SK-N-SH (cell line): Measurements from ENCODE around the gene GABRR2.

Experiments used
- EP300 ChIP-seq, 2 experiments: IDR thresholded peaks; 2 replicates each; pipeline versions ENCODE4 v1.4.0 to v1.6.1; 2012; ENCODE audit warnings: borderline replicate concordance in 1 of 2, low read depth in 1 of 2, low read length in 1 of 2
- GABPA ChIP-seq: IDR thresholded peaks from 2 replicates; pipeline ENCODE4 v1.4.0; 2012; ENCODE audit warnings: low read depth, mild to moderate bottlenecking
- JUND ChIP-seq: IDR thresholded peaks from 2 replicates; pipeline ENCODE4 v1.4.0; 2012
- POLR2AphosphoS5 ChIP-seq: IDR thresholded peaks from 2 replicates; pipeline ENCODE4 v1.6.1; 2012; ENCODE audit warnings: low read depth, low read length
- RAD21 ChIP-seq: IDR thresholded peaks from 2 replicates; pipeline ENCODE4 v1.6.1; 2012; ENCODE audit warnings: mild to moderate bottlenecking, low read length
- RCOR1 ChIP-seq: fragments of 150-350 bp; IDR thresholded peaks from 2 replicates; pipeline ENCODE4 v1.6.1; 2017; ENCODE audit warnings: antibody characterized with exemption, low read length
- TAF1 ChIP-seq: IDR thresholded peaks from 2 replicates; pipeline ENCODE4 v1.6.1; 2012; ENCODE audit warnings: low read depth, mild to moderate bottlenecking, low read length, moderate library complexity, borderline replicate concordance
- TEAD4 ChIP-seq: IDR thresholded peaks from 2 replicates; pipeline ENCODE4 v1.4.0; 2012; ENCODE audit warnings: mild to moderate bottlenecking, borderline replicate concordance; ENCODE audit not compliant: insufficient read depth
- YY1 ChIP-seq: IDR thresholded peaks from 2 replicates; pipeline ENCODE4 v1.4.0; 2012; ENCODE audit warnings: low read depth, mild to moderate bottlenecking
- TF ChIP-seq, protein P1 (sequence below): fragments of 200-600 bp; sonication (generic); IDR thresholded peaks from 2 replicates; pipeline ENCODE4 v1.6.1; 2017; ENCODE audit warnings: antibody characterized with exemption, mild to moderate bottlenecking, moderate library complexity
- TF ChIP-seq, protein P2 (sequence below): IDR thresholded peaks from 2 replicates; pipeline ENCODE4 v1.6.1; 2012; ENCODE audit warnings: mild to moderate bottlenecking, low read depth, low read length, moderate library complexity
- TF ChIP-seq, protein P3 (sequence below): IDR thresholded peaks from 2 replicates; pipeline ENCODE4 v1.4.0; 2012; ENCODE audit warnings: low read depth
- TF ChIP-seq, protein P4 (sequence below): IDR thresholded peaks from 2 replicates; pipeline ENCODE4 v1.4.0; 2012; ENCODE audit warnings: low read depth, borderline replicate concordance
- TF ChIP-seq, protein P5 (sequence below): IDR thresholded peaks from 2 replicates; pipeline ENCODE4; 2012

DNA sequence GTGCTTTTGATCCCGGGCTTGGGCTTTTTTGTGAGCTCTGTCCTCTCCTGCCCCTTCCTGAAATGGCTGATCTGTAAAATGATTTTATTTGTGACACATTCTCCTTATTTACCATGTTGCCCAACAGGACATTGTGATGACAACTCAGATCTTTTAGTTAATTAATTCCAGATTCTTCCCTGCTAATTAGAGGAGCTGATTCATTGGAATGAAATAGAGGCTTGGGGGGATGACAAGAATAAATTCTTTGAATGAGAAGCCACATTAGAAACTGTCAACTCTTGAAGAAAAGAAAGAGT, 71.8 kb downstream of the GABRR2 start:
- TF ChIP-seq RAD21 (no peak), TAF1 (no peak), RCOR1 (no peak), GABPA (no peak), EP300 (IDR thresholded peaks at IDR 0.05; ENCODE audit: borderline replicate concordance in 1 of 2, low read depth in 1 of 2, low read length in 1 of 2) (no peak), POLR2AphosphoS5 (no peak), YY1 (no peak), JUND (no peak), TEAD4 (no peak)
- TF ChIP-seq, protein P1, sequence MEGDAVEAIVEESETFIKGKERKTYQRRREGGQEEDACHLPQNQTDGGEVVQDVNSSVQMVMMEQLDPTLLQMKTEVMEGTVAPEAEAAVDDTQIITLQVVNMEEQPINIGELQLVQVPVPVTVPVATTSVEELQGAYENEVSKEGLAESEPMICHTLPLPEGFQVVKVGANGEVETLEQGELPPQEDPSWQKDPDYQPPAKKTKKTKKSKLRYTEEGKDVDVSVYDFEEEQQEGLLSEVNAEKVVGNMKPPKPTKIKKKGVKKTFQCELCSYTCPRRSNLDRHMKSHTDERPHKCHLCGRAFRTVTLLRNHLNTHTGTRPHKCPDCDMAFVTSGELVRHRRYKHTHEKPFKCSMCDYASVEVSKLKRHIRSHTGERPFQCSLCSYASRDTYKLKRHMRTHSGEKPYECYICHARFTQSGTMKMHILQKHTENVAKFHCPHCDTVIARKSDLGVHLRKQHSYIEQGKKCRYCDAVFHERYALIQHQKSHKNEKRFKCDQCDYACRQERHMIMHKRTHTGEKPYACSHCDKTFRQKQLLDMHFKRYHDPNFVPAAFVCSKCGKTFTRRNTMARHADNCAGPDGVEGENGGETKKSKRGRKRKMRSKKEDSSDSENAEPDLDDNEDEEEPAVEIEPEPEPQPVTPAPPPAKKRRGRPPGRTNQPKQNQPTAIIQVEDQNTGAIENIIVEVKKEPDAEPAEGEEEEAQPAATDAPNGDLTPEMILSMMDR: no peak
- TF ChIP-seq, protein P2, sequence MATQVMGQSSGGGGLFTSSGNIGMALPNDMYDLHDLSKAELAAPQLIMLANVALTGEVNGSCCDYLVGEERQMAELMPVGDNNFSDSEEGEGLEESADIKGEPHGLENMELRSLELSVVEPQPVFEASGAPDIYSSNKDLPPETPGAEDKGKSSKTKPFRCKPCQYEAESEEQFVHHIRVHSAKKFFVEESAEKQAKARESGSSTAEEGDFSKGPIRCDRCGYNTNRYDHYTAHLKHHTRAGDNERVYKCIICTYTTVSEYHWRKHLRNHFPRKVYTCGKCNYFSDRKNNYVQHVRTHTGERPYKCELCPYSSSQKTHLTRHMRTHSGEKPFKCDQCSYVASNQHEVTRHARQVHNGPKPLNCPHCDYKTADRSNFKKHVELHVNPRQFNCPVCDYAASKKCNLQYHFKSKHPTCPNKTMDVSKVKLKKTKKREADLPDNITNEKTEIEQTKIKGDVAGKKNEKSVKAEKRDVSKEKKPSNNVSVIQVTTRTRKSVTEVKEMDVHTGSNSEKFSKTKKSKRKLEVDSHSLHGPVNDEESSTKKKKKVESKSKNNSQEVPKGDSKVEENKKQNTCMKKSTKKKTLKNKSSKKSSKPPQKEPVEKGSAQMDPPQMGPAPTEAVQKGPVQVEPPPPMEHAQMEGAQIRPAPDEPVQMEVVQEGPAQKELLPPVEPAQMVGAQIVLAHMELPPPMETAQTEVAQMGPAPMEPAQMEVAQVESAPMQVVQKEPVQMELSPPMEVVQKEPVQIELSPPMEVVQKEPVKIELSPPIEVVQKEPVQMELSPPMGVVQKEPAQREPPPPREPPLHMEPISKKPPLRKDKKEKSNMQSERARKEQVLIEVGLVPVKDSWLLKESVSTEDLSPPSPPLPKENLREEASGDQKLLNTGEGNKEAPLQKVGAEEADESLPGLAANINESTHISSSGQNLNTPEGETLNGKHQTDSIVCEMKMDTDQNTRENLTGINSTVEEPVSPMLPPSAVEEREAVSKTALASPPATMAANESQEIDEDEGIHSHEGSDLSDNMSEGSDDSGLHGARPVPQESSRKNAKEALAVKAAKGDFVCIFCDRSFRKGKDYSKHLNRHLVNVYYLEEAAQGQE: no peak
- TF ChIP-seq, protein P3, sequence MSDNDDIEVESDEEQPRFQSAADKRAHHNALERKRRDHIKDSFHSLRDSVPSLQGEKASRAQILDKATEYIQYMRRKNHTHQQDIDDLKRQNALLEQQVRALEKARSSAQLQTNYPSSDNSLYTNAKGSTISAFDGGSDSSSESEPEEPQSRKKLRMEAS: no peak
- TF ChIP-seq, protein P4, sequence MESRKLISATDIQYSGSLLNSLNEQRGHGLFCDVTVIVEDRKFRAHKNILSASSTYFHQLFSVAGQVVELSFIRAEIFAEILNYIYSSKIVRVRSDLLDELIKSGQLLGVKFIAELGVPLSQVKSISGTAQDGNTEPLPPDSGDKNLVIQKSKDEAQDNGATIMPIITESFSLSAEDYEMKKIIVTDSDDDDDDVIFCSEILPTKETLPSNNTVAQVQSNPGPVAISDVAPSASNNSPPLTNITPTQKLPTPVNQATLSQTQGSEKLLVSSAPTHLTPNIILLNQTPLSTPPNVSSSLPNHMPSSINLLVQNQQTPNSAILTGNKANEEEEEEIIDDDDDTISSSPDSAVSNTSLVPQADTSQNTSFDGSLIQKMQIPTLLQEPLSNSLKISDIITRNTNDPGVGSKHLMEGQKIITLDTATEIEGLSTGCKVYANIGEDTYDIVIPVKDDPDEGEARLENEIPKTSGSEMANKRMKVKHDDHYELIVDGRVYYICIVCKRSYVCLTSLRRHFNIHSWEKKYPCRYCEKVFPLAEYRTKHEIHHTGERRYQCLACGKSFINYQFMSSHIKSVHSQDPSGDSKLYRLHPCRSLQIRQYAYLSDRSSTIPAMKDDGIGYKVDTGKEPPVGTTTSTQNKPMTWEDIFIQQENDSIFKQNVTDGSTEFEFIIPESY: no peak
- TF ChIP-seq, protein P5, sequence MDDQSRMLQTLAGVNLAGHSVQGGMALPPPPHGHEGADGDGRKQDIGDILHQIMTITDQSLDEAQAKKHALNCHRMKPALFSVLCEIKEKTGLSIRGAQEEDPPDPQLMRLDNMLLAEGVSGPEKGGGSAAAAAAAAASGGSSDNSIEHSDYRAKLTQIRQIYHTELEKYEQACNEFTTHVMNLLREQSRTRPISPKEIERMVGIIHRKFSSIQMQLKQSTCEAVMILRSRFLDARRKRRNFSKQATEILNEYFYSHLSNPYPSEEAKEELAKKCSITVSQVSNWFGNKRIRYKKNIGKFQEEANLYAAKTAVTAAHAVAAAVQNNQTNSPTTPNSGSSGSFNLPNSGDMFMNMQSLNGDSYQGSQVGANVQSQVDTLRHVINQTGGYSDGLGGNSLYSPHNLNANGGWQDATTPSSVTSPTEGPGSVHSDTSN: no peak
